CD4-positive, alpha-beta T cell (primary cell): ENCODE measurements around the gene AP3B1. TPM values are rescaled to one million over a fixed set of nuclear protein-coding genes. Genes with fewer than 3 reads are reported as not detected.
"Not testable (repeated sequence)": the region's sequence is repeated elsewhere in the genome, so short reads cannot be mapped to it uniquely, and the experiment has no call there.

ENCODE experiments used
- ATAC-seq: fragments of 200-7000 bp; cut with Tn5 transposase; one replicate; pipeline ENCODE4 v1.10.0; 2022; ENCODE audit warnings: mild to moderate bottlenecking; ENCODE audit not compliant: poor library complexity
- CTCF ChIA-PET: fragments of 350-600 bp; sonication (Branson Sonifier 250); formaldehyde crosslinking; loops from one replicate; lab custom pipeline; 2021; ENCODE audit warnings: antibody characterized with exemption, inconsistent platforms; lab: Charles Lee
- POLR2A ChIA-PET: fragments of 350-600 bp; sonication (Branson Sonifier 250); formaldehyde crosslinking; loops from one replicate; lab custom pipeline; 2021; ENCODE audit warnings: antibody characterized with exemption, inconsistent platforms; lab: Charles Lee
- DNase-seq, 14 experiments: peaks; one replicate each; pipeline ENCODE4 v3.0.0-alpha.2; 2013 to 2020; ENCODE audit warnings: mixed read lengths in 2 of 14
- H3K27ac ChIP-seq, 2 donors: one replicate each; pipeline versions ENCODE4 v1.5.1 to v1.7.0; 2013; ENCODE audit warnings: low read length in 2 of 2, low read depth in 1 of 2, mild to moderate bottlenecking in 1 of 2
- H3K27me3 ChIP-seq, 2 experiments: 1 replicate in 1 of 2; 2 replicates in 1 of 2; pipeline versions ENCODE4 v1.6.1 to v1.7.0; 2013; ENCODE audit warnings: low read length in 2 of 2, control low read depth in 1 of 2, mild to moderate bottlenecking in 1 of 2, moderate library complexity in 1 of 2; ENCODE audit not compliant: insufficient read depth in 2 of 2, control insufficient read depth in 1 of 2
- H3K36me3 ChIP-seq: one replicate; pipeline ENCODE4 v1.6.1; 2013; ENCODE audit warnings: low read length, control low read depth; ENCODE audit not compliant: insufficient read depth
- H3K4me1 ChIP-seq: one replicate; pipeline ENCODE4 v1.6.1; 2013; ENCODE audit warnings: low read length, control low read depth; ENCODE audit not compliant: insufficient read depth
- H3K4me3 ChIP-seq: one replicate; pipeline ENCODE4 v1.5.1; 2013; ENCODE audit warnings: mild to moderate bottlenecking, low read length, moderate library complexity
- H3K9me3 ChIP-seq, 2 experiments: 1 replicate in 1 of 2; 2 replicates in 1 of 2; pipeline versions ENCODE4 v1.6.1 to v1.7.0; 2013; ENCODE audit warnings: low read length in 2 of 2, mild to moderate bottlenecking in 2 of 2, control low read depth in 1 of 2, moderate library complexity in 1 of 2; ENCODE audit not compliant: control insufficient read depth in 1 of 2, insufficient read depth in 1 of 2
- H3K27ac Mint-ChIP-seq: one replicate; pipeline ENCODE4 v1.8.0; 2020; ENCODE audit warnings: mixed read lengths
- H3K27me3 Mint-ChIP-seq: one replicate; pipeline ENCODE4 v1.8.0; 2021; ENCODE audit warnings: mixed read lengths
- H3K36me3 Mint-ChIP-seq: one replicate; pipeline ENCODE4 v1.8.0; 2021; ENCODE audit warnings: low read depth, mixed read lengths
- H3K4me1 Mint-ChIP-seq: one replicate; pipeline ENCODE4 v1.8.0; 2021; ENCODE audit warnings: low read depth, mixed read lengths
- H3K4me3 Mint-ChIP-seq: one replicate; pipeline ENCODE4 v1.8.0; 2020; ENCODE audit warnings: mild to moderate bottlenecking, mixed read lengths
- H3K9me3 Mint-ChIP-seq: one replicate; pipeline ENCODE4 v1.8.0; 2020; ENCODE audit warnings: mixed read lengths
- intact Hi-C, 2 experiments: fragments of 100-400 bp; cut with DNase I in 1 of 2; cut with micrococcal nuclease in 1 of 2; formaldehyde crosslinking; loops; one replicate each; pipeline versions ENCODE4 v1.15.1 to v1.9.0; 2023 to 2025; cut with DNase I, micrococcal nuclease
- total RNA-seq, 174 experiments: library from RNA in 2 of 174; stranded (reverse) in 2 of 174; gene quantifications; one replicate each; pipeline ENCODE4 v1.2.3 and lab custom pipeline; 2021 to 2026
- TF ChIP-seq, protein P1 (sequence below): fragments of 200-600 bp; IDR thresholded peaks from one replicate; pipeline ENCODE4 v1.8.0; 2022; ENCODE audit warnings: antibody characterized with exemption, mild to moderate bottlenecking

Gene AP3B1
- total RNA-seq, 2 experiments from 2014 or later, result 24.5 to 24.6 TPM

DNA sequence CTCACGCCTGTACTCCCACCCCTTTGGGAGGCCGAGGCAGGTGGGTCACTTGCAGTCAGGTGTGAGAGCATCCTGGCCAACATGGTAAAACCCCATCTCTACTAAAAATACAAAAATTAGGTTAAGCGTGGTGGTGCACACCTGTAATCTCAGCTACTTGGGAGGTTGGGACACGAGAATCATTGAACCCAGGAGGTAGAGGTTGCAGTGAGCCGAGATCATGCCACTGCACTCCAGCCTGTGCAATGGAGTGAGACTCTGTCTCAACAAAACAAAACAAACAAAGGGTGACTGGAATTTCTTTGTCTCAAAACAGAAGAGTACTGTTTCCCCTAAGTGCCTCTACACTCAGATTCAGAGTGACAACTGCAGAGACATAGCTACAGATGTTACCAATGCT lies 116.1 kb downstream of the AP3B1 start:
- H3K4me1 ChIP-seq, result no peaks in the 10 kb centered on the region
- DNase-seq (no peak), ATAC-seq (no peak)
- ChIA-PET CTCF (no interaction called here), POLR2A (no interaction called here)
- H3K27ac ChIP-seq, result no peak overlapping the region
- intact Hi-C loops, result no loop called here
- H3K36me3 Mint-ChIP-seq, result peaks cover 90% of the 10 kb centered on the region
- no peak overlapping the region for H3K4me3 ChIP-seq
- H3K27me3 Mint-ChIP-seq, result no peaks in the 10 kb centered on the region
- no peaks in the 10 kb centered on the region for H3K27me3 ChIP-seq
- H3K9me3 ChIP-seq, result no peaks in the 10 kb centered on the region
- peaks cover 58% of the 10 kb centered on the region for H3K36me3 ChIP-seq
- H3K27ac Mint-ChIP-seq, result no peak overlapping the region
- TF ChIP-seq, protein P1, sequence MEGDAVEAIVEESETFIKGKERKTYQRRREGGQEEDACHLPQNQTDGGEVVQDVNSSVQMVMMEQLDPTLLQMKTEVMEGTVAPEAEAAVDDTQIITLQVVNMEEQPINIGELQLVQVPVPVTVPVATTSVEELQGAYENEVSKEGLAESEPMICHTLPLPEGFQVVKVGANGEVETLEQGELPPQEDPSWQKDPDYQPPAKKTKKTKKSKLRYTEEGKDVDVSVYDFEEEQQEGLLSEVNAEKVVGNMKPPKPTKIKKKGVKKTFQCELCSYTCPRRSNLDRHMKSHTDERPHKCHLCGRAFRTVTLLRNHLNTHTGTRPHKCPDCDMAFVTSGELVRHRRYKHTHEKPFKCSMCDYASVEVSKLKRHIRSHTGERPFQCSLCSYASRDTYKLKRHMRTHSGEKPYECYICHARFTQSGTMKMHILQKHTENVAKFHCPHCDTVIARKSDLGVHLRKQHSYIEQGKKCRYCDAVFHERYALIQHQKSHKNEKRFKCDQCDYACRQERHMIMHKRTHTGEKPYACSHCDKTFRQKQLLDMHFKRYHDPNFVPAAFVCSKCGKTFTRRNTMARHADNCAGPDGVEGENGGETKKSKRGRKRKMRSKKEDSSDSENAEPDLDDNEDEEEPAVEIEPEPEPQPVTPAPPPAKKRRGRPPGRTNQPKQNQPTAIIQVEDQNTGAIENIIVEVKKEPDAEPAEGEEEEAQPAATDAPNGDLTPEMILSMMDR, result no peak
- H3K4me3 Mint-ChIP-seq, result no peak overlapping the region
- no peaks in the 10 kb centered on the region for H3K9me3 Mint-ChIP-seq
- no peaks in the 10 kb centered on the region for H3K4me1 Mint-ChIP-seq

- POLR2A ChIA-PET, H3K27me3 Mint-ChIP-seq, DNase-seq, H3K4me3 ChIP-seq, H3K9me3 Mint-ChIP-seq, H3K9me3 ChIP-seq, H3K27me3 ChIP-seq, ATAC-seq, intact Hi-C loops, H3K4me1 ChIP-seq, H3K27ac ChIP-seq, H3K27ac Mint-ChIP-seq, H3K4me3 Mint-ChIP-seq, CTCF ChIA-PET, H3K4me1 Mint-ChIP-seq: not testable (repeated sequence)
- H3K36me3 Mint-ChIP-seq, result peaks cover 97% of the 10 kb centered on the region
- peaks cover 20% of the 10 kb centered on the region for H3K36me3 ChIP-seq
Measured at GRCh38 chr5:78170335-78170734, 124.2 kb downstream of the AP3B1 start.

GRCh38 chr5:78162253-78162862 lies 132.1 kb downstream of the AP3B1 start:
- Histone ChIP-seq H3K27ac (no peak overlapping the region), H3K27me3 (no peaks in the 10 kb centered on the region), H3K9me3 (no peaks in the 10 kb centered on the region), H3K4me1 (no peaks in the 10 kb centered on the region), H3K36me3 (peaks cover 15% of the 10 kb centered on the region), H3K4me3 (no peak overlapping the region)
- Mint-ChIP-seq H3K9me3 (no peaks in the 10 kb centered on the region), H3K27me3 (no peaks in the 10 kb centered on the region), H3K27ac (no peak overlapping the region), H3K4me1 (no peaks in the 10 kb centered on the region), H3K36me3 (peaks cover 70% of the 10 kb centered on the region), H3K4me3 (no peak overlapping the region)
- CTCF ChIA-PET, result no interaction called here
- DNase-seq (peak in 3 of 14 experiments; percentile 32 to 40 (median 35)), ATAC-seq (no peak)
- intact Hi-C loops, result no loop called here
- POLR2A ChIA-PET, result no interaction called here
- TF ChIP-seq, protein P1, result no peak

DNA sequence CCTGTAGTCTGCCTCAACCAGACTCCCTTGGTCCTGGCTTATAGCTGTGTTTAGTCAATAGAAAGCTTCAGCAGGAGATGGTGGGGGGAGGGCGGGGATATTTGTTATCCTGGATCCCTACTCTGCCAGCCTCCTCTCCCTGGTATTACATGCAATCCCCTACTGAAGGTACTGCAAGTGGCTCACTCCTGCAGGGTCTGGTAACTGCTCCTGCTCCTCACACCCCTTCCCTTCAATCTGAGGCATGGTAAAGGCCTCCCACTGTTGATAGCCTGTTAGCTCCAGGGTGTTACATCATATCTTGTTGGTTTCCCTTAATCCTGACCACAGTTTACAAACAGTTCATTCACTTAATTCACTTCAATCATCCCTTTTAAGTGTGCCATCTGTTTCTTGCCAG lies 137.5 kb downstream of the AP3B1 start:
- Mint-ChIP-seq H3K9me3 (peaks cover 3% of the 10 kb centered on the region), H3K4me3 (no peak overlapping the region), H3K36me3 (peaks cover 80% of the 10 kb centered on the region), H3K4me1 (no peaks in the 10 kb centered on the region), H3K27me3 (no peaks in the 10 kb centered on the region), H3K27ac (no peak overlapping the region)
- Histone ChIP-seq H3K4me1 (no peaks in the 10 kb centered on the region), H3K4me3 (no peak overlapping the region), H3K27ac (no peak overlapping the region), H3K9me3 (no peaks in the 10 kb centered on the region), H3K36me3 (peaks cover 44% of the 10 kb centered on the region), H3K27me3 (no peaks in the 10 kb centered on the region)
- ChIA-PET POLR2A (no interaction called here), CTCF (no interaction called here)
- DNase-seq, result no peak
- intact Hi-C loops, result no loop called here
- no peak for ATAC-seq
- TF ChIP-seq, protein P1, result no peak
